ENCODE measurements around the gene CD247.

CD247 gene

DNA sequence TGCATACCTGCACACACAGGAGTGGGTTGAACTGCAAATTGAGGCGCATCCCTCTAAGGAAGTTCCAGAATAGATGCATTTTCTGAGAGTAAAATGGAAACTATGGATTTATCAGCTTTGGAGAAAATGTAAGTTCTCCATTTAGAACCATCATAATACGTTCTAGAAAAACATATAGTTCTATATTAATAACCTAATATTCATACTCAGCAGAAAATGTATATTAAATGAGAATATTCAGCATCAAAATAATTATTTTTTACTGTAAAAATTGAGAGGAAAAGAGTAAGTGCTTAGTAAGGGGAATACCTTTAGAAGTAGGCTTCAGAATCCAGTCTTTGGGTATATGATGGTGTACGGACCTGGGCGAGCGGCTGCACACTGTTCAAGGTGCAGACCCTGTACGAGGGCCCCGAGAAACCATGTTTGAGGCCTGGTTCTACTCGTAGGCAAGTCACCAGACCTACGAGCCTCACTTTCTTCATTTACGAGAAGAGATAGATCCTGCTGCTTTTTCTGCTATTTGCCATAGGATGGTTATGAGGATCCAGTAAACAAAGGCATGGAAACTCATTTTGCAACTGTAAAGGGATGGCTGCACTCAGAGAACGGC lies 6.8 kb downstream of the CD247 start:
- DNase-seq = no peak

- DNase-seq = no peak
Observed at GRCh38 chr1:167510881-167511280, 7.4 kb downstream of the CD247 start.

DNA sequence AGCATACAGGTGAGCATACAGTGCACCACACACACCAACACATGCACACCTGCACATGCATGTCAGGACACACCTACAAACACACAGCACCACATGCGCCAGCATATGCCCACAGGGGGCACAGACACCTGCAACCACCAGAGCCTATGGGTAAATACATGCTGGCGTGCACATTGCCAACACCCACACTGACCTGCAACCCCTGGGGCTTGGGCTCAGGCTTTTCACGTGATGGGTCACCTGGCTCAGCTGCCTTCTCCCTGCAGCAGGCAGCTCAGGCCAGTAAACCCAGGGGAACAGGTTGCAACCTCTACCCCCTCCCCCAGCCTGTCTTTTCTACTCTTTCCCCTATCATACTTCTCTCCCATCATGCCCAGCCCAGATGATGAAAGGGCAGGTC lies 8.1 kb downstream of the CD247 start:
- DNase-seq = no peak

DNA sequence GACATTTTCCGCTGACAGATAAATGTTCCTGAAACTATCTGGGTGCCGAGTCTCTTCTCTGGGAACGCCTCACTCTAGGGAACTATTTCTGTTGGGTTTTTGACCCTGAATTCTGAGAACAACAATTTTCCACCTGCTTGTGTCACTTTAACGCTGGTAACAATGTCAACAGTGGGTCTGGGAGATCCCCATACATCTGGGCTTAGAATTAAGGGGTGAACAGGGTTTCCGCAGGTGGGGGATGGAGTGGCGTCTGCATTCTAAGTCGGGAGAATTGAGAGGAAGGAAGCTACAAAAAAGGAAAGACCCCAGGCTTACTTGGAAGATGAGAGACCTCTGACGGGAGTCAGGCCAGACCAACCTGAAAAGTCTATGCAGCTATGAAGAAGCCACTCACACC lies 8.7 kb downstream of the CD247 start:
- DNase-seq = no peak

DNA sequence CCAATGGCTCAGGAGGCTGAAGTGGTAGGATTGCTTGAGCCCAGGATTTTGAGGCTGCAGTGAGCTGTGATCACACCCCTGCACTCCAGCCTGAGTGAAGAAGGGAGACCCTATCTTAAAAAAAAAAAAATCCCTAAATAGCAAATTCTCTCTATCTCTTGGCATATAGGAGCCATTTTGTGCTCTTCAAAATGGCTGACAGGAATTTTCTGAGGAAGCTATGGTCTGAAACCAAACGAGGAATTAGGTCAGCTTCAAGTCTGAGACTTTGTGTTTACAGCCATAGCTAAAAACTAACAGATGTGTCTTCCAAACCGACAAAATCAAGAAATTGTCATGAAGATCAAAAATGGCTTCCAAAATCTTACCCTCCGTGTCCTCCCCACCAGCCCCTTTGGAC lies 10.6 kb downstream of the CD247 start:
- DNase-seq = no peak

GRCh38 chr1:167504467-167504827 lies 13.9 kb downstream of the CD247 start:
- no peak for DNase-seq

GRCh38 chr1:167503626-167504466 lies 14.5 kb downstream of the CD247 start:
- DNase-seq = no peak

- no peak for DNase-seq
Observed at GRCh38 chr1:167502719-167503462, 15.4 kb downstream of the CD247 start.

- DNase-seq = no peak
Observed at GRCh38 chr1:167502192-167502551, 16.2 kb downstream of the CD247 start.

DNA sequence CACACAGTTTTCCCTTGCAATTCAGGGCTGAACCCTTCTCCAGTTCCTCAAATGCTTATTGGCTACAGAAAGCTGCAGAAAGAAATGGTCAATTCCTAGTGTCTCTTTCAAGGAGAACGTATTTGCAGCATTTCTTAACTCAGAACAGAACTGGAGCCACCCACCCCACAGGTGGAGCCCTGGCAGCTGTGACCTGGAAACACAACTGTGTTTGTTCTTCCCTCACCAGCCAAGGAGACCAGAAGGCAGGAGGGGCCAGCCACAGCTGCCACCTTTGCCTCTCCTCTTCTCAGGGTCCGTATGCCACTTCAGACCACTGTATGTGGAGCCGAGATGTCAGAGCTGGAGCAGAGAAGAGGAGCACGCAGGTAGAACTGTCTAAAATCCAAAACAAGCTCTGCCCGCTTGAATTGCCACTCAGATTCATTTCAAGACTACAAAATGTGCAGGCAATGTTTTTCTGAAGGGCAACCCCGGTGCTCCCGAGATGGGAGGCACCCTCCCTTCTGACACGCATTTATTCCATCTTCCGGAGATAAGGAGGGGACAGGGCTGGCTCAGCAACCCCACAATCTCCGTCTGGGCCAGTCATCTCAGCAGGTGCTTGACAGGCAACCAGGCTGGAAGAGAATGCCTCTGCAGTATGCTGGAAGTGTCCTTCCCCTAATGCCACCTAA lies 16.7 kb downstream of the CD247 start:
- DNase-seq = no peak

GRCh38 chr1:167500283-167500860 lies 18.0 kb downstream of the CD247 start:
- DNase-seq = no peak

- no peak for DNase-seq
Observed at GRCh38 chr1:167499664-167500101, 18.6 kb downstream of the CD247 start.

DNA sequence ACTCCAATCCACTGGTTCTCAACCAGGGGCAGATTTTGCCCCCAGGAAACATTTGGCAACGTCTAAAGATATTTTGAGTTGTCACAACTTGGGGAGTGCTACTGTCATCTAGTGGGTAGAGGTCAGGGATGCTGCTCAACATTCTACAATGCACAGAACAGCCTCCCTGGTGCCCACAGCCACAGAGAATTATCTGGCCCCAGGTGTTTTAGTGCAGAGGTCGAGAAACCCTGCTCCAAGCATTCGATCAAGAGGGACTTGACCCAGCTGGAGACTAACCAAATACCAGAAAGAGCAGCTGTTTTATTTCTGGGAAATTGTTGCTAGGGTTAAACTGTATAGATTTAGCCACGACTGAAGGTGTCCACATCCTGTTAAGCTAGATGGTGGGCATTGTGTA lies 19.2 kb downstream of the CD247 start:
- no peak for DNase-seq

- no peak for DNase-seq
Observed at GRCh38 chr1:167496797-167497619, 21.3 kb downstream of the CD247 start.

- DNase-seq = no peak
Observed at GRCh38 chr1:167493372-167493771, 25.0 kb downstream of the CD247 start.

DNA sequence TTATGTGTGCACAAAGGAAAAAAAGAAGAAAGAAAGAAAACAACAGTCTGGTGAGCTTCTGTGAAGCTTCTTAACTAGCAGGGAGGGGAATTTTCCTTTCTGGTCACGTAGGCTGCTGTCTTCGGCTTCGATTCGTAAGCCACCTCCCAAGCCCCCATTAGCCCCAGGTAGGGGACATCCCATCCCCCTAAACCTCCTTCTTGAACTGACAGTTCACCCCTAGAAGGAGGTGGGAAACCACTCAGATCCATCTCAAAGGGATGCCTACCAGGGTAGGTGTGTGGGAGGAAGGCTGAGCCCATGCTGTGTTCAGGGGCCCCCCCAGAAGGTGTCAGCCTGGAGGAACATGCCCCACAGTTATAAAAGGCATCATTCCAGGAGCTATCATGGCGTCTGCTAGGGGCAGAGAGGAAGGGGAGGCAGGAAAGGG lies 25.8 kb downstream of the CD247 start:
- DNase-seq = no peak

DNA sequence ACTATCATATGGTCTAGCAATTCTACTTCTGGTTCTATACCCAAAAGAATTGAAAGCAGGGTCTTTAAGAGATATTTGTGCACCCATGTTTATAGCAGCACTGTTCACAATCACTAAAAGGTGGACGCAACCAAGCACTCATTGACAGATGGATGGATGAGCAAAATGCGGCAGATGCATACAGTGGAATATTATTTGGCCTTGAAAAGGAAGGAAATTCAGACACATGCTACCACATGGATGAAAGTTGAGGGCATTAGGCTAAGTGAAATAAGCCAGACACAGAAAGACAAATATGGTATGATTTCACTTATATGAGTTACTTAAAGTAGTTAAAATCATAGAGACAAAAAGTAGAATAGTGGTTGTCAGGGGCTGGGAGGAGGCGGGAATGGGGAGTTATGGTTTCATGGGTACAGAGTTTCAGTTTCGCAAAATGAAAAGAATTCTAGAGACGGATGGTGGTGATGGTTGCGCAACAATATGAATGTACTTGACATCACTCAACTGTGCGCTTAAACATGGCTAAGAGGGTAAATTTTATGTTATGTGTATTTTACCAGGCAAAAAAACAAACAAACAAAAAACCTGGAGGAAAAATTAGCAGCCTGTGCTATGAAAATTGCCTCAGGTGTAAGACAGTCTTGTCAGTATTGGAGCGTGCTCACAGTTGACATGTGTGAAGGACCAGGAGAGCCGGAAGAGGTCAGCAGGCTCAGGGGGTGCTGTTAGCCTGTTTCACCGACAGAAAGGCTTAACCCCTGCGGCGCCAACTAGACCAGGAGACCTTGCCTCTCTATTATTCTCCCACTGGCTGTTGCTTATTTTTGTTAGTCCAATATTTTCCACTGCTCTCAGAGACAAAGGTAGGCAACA lies 26.5 kb downstream of the CD247 start:
- no peak for DNase-seq

DNA sequence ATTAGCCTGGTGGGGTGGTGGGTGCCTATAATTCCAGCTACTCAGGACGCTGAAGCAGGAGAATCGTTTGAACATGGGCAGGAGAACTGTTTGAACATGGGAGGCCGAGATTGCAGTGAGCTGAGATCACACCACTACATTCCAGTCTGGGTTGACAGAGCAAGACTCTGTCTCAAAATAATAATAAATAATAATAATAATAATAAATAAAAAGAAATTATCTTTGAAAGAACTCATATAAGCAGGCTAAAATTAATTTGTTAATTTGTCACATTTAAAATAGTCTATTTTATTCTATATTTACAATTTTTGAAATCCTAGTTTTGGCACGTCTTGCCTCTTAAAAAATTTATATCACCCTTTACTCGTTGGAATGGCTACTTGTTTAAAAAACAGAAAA lies 27.6 kb downstream of the CD247 start:
- DNase-seq = no peak

GRCh38 chr1:167489571-167490340 lies 28.6 kb downstream of the CD247 start:
- no peak for DNase-seq

GRCh38 chr1:167488786-167489185 lies 29.5 kb downstream of the CD247 start:
- no peak for DNase-seq
